ENCODE results near the gene KRTAP10-11. TPM values are rescaled to one million over a fixed set of nuclear protein-coding genes. Genes with fewer than 3 reads are reported as not detected.
A peak's percentile ranks its signal among the peaks of the same experiment; 100 is the strongest.

Gene KRTAP10-11
- total RNA-seq, 1 donor from 2014 or later = not detected

GRCh38 chr21:44611551-44611950 lies 34.7 kb upstream of the KRTAP10-11 start:
- TF ChIP-seq, protein P1, sequence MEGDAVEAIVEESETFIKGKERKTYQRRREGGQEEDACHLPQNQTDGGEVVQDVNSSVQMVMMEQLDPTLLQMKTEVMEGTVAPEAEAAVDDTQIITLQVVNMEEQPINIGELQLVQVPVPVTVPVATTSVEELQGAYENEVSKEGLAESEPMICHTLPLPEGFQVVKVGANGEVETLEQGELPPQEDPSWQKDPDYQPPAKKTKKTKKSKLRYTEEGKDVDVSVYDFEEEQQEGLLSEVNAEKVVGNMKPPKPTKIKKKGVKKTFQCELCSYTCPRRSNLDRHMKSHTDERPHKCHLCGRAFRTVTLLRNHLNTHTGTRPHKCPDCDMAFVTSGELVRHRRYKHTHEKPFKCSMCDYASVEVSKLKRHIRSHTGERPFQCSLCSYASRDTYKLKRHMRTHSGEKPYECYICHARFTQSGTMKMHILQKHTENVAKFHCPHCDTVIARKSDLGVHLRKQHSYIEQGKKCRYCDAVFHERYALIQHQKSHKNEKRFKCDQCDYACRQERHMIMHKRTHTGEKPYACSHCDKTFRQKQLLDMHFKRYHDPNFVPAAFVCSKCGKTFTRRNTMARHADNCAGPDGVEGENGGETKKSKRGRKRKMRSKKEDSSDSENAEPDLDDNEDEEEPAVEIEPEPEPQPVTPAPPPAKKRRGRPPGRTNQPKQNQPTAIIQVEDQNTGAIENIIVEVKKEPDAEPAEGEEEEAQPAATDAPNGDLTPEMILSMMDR (conservative IDR thresholded peaks at IDR 0.05) = no peak
- Mint-ChIP-seq H3K4me1 (ENCODE audit: unreplicated experiment) (no peaks in the 10 kb centered on the region), H3K9me3 (peaks cover 13% of the 10 kb centered on the region), H3K36me3 (no peaks in the 10 kb centered on the region), H3K27ac (no peak overlapping the region), H3K4me3 (no peak overlapping the region), H3K27me3 (peaks cover 4% of the 10 kb centered on the region)
- no peak for DNase-seq (ENCODE audit: extremely low spot score, unreplicated experiment)

- Mint-ChIP-seq H3K36me3 (no peaks in the 10 kb centered on the region), H3K27me3 (peaks cover 4% of the 10 kb centered on the region), H3K4me1 (ENCODE audit: unreplicated experiment) (no peaks in the 10 kb centered on the region), H3K4me3 (no peak within 1 kb of the TSS), H3K9me3 (peaks cover 13% of the 10 kb centered on the region), H3K27ac (no peak within 1 kb of the TSS)
- DNase-seq (ENCODE audit: extremely low spot score, unreplicated experiment) = no peak
- TF ChIP-seq, protein P1 (conservative IDR thresholded peaks at IDR 0.05) = no peak
Observed at GRCh38 chr21:44612029-44612486, 34.2 kb upstream of the KRTAP10-11 start, which contains the start of gene KRTAP10-8. Gene KRTAP10-8 (plus strand): TSS chr21:44612079. CDS start chr21:44612101, 22 bp downstream.

DNA sequence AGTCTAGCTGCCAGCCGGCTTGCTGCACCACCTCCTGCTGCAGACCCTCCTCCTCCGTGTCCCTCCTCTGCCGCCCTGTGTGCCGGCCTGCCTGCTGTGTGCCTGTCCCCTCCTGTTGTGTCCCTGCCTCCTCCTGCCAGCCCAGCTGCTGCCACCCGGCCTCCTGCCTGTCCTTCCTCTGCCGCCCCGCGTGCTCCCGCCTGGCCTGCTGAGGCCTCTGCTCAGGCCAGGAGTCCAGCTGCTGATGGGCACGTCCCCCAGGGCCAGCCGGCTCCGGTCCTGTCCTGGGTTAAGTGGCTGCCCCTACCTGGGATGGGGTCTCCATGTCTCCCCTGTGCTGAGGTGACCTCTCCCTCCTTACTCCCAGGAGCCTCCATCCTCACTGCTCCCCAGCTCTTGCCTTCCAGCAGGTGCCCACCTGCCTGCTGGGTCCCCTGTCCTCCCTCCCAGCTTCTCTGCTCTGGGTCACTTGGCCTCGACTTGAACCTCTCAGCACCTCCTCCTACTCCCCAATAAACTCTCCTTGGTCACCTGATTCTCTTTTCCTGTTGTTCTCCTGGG lies 33.5 kb upstream of the KRTAP10-11 start:
- peaks cover 4% of the 10 kb centered on the region for H3K27me3 Mint-ChIP-seq

GRCh38 chr21:44613386-44614155 lies 32.6 kb upstream of the KRTAP10-11 start:
- no peaks in the 10 kb centered on the region for H3K4me1 Mint-ChIP-seq (ENCODE audit: unreplicated experiment)
- no peak overlapping the region for H3K4me3 Mint-ChIP-seq
- H3K27ac Mint-ChIP-seq = no peak overlapping the region
- no peak for DNase-seq (ENCODE audit: extremely low spot score, unreplicated experiment)
- TF ChIP-seq, protein P1 (conservative IDR thresholded peaks at IDR 0.05) = no peak
- H3K9me3 Mint-ChIP-seq = peaks cover 13% of the 10 kb centered on the region
- no peaks in the 10 kb centered on the region for H3K36me3 Mint-ChIP-seq
- H3K27me3 Mint-ChIP-seq = peaks cover 6% of the 10 kb centered on the region

More for the DNA sequence above, 33.5 kb upstream of the KRTAP10-11 start:
- no peak for DNase-seq (ENCODE audit: extremely low spot score, unreplicated experiment)
- no peak overlapping the region for H3K4me3 Mint-ChIP-seq
- no peak overlapping the region for H3K27ac Mint-ChIP-seq
- H3K9me3 Mint-ChIP-seq = peaks cover 13% of the 10 kb centered on the region
- TF ChIP-seq, protein P1 (conservative IDR thresholded peaks at IDR 0.05) = no peak
- no peaks in the 10 kb centered on the region for H3K4me1 Mint-ChIP-seq (ENCODE audit: unreplicated experiment)
- H3K36me3 Mint-ChIP-seq = no peaks in the 10 kb centered on the region

DNA sequence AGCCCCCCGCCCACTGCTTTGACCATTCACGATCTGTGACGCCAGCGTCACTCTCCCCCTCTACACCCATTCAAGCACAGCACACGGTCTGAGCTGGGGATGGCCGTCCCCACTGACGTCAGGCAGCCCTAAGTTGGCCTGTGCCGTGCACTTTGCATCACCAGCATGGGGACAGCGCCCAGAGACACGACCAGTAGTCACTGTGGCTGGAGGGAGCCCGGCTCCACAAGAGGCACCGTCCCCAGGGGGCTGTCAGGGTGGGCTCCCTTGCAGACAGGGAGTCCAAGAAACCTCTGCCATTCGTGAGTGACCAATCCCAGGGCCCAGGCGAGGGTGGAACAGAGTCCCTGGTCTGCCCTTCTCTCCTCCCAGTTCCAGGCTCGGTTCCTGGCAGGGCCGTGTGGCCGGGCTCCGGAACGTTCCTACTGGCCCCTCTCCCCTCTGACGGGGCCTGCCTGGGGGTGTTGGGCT lies 32.0 kb upstream of the KRTAP10-11 start:
- H3K9me3 Mint-ChIP-seq = peaks cover 8% of the 10 kb centered on the region
- H3K27ac Mint-ChIP-seq = no peak overlapping the region
- H3K36me3 Mint-ChIP-seq = no peaks in the 10 kb centered on the region
- no peaks in the 10 kb centered on the region for H3K4me1 Mint-ChIP-seq (ENCODE audit: unreplicated experiment)
- H3K27me3 Mint-ChIP-seq = peaks cover 6% of the 10 kb centered on the region
- TF ChIP-seq, protein P1 (conservative IDR thresholded peaks at IDR 0.05) = no peak
- DNase-seq (ENCODE audit: extremely low spot score, unreplicated experiment) = peak; percentile 59
- H3K4me3 Mint-ChIP-seq = no peak overlapping the region

All from type B pancreatic cell (in vitro differentiated cells).